OCI-LY1 (cell line): ENCODE measurements around the gene ATP5F1C.

Experiments
- H2AFZ ChIP-seq: fragments of 200-600 bp; sonication (generic), shearing (Covaris generic); 2 replicates; pipeline ENCODE4 v1.6.0; 2014; ENCODE audit warnings: antibody characterized with exemption, mild to moderate bottlenecking, low read length
- H3F3A ChIP-seq: fragments of 200-600 bp; sonication (generic), shearing (Covaris generic); 2 replicates; pipeline ENCODE4 v1.6.0; 2014; ENCODE audit warnings: mild to moderate bottlenecking, antibody characterized with exemption, low read length, moderate library complexity; ENCODE audit not compliant: insufficient read depth
- H3K27ac ChIP-seq: fragments of 200-600 bp; sonication (generic); 2 replicates; pipeline ENCODE4 v1.5.1; 2014; ENCODE audit warnings: low read length, mixed run types, mild to moderate bottlenecking, low read depth; ENCODE audit not compliant: poor library complexity, severe bottlenecking
- H3K27me3 ChIP-seq: fragments of 200-600 bp; sonication (generic); 2 replicates; pipeline ENCODE4 v1.6.0; 2014; ENCODE audit warnings: antibody characterized with exemption, mild to moderate bottlenecking, low read length, moderate library complexity; ENCODE audit not compliant: insufficient read depth
- H3K36me3 ChIP-seq: fragments of 200-600 bp; sonication (generic); 2 replicates; pipeline ENCODE4 v1.6.1; 2014; ENCODE audit warnings: mild to moderate bottlenecking, antibody characterized with exemption, low read length, moderate library complexity, mixed read lengths; ENCODE audit not compliant: insufficient read depth
- H3K4me1 ChIP-seq: fragments of 200-600 bp; sonication (generic); 2 replicates; pipeline ENCODE4 v1.5.1; 2014; ENCODE audit warnings: mild to moderate bottlenecking, low read length, moderate library complexity; ENCODE audit not compliant: insufficient read depth, severe bottlenecking
- H3K4me2 ChIP-seq: fragments of 200-600 bp; sonication (generic), shearing (Covaris generic); 2 replicates; pipeline ENCODE4 v1.6.1; 2014; ENCODE audit warnings: low read length
- H3K4me3 ChIP-seq: fragments of 200-600 bp; sonication (generic); 2 replicates; pipeline ENCODE4 v1.5.1; 2014; ENCODE audit warnings: low read length, low read depth, mild to moderate bottlenecking, mixed read lengths; ENCODE audit not compliant: poor library complexity, severe bottlenecking
- H3K79me2 ChIP-seq: fragments of 200-600 bp; shearing (Covaris generic); 2 replicates; pipeline ENCODE4 v1.6.1; 2016; ENCODE audit warnings: mixed run types, low read length, mixed read lengths; ENCODE audit not compliant: insufficient read depth
- H3K9ac ChIP-seq: fragments of 200-600 bp; sonication (generic), shearing (Covaris generic); 2 replicates; pipeline ENCODE4 v1.6.1; 2014; ENCODE audit warnings: mild to moderate bottlenecking, low read length, mixed read lengths
- H3K9me2 ChIP-seq: fragments of 200-600 bp; sonication (generic), shearing (Covaris generic); 2 replicates; pipeline ENCODE4 v1.6.1; 2014; ENCODE audit warnings: low read depth, mild to moderate bottlenecking, low read length, mixed read lengths
- H3K9me3 ChIP-seq: fragments of 200-600 bp; shearing (Covaris generic); 2 replicates; pipeline ENCODE4 v1.6.1; 2014; ENCODE audit warnings: low read length, mixed read lengths
- H4K20me1 ChIP-seq: fragments of 200-600 bp; sonication (generic), shearing (Covaris generic); 2 replicates; pipeline ENCODE4 v1.6.0; 2016; ENCODE audit warnings: mild to moderate bottlenecking, low read length; ENCODE audit not compliant: insufficient read depth
- EZH2 ChIP-seq: fragments of 200-600 bp; sonication (generic), shearing (Covaris generic); IDR thresholded peaks from 2 replicates; pipeline ENCODE4 v1.8.0; 2017; ENCODE audit warnings: borderline replicate concordance, mixed run types, mild to moderate bottlenecking, antibody characterized with exemption, low read length, moderate library complexity, mixed read lengths
- TF ChIP-seq, protein P1 (sequence below): fragments of 200-600 bp; sonication (generic), shearing (Covaris generic); IDR thresholded peaks from 2 replicates; pipeline ENCODE4 v1.5.1; 2017; ENCODE audit warnings: mild to moderate bottlenecking, antibody characterized with exemption, low read length, moderate library complexity, mixed read lengths

The ATP5F1C gene

DNA sequence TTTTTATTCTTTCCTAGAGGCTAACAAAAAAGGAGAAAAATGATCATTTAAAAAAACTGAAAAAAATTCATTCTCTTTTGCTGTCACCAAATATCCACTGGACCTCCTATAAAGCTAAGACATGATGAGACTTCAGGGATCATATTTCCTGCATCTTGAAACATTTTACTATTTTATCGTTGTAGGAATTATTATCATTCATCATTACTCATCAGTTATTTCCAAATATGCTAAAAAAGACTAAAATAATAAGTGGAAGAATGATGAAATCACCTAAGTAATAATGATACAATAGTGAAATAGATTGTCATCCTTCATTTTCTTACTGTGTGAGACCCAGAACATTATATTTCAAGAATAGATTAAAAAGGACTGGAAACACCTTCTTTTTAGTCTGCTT is 58.6 kb downstream of the ATP5F1C start:
- Histone ChIP-seq H3F3A (no peaks in the 10 kb centered on the region), H4K20me1 (no peaks in the 10 kb centered on the region), H3K9ac (no peak overlapping the region), H3K9me3 (no peaks in the 10 kb centered on the region), H3K4me3 (no peak overlapping the region), H3K4me2 (no peak overlapping the region), H3K4me1 (no peaks in the 10 kb centered on the region), H3K9me2 (no peaks in the 10 kb centered on the region), H3K27me3 (no peaks in the 10 kb centered on the region), H2AFZ (no peak overlapping the region), H3K36me3 (no peaks in the 10 kb centered on the region; the same call in 1 of the 2 replicates), H3K27ac (no peak overlapping the region), H3K79me2 (0 out of 2 replicates have a peak, but pooled peaks cover 15% of the 10 kb centered on the region)
- TF ChIP-seq, protein P1, sequence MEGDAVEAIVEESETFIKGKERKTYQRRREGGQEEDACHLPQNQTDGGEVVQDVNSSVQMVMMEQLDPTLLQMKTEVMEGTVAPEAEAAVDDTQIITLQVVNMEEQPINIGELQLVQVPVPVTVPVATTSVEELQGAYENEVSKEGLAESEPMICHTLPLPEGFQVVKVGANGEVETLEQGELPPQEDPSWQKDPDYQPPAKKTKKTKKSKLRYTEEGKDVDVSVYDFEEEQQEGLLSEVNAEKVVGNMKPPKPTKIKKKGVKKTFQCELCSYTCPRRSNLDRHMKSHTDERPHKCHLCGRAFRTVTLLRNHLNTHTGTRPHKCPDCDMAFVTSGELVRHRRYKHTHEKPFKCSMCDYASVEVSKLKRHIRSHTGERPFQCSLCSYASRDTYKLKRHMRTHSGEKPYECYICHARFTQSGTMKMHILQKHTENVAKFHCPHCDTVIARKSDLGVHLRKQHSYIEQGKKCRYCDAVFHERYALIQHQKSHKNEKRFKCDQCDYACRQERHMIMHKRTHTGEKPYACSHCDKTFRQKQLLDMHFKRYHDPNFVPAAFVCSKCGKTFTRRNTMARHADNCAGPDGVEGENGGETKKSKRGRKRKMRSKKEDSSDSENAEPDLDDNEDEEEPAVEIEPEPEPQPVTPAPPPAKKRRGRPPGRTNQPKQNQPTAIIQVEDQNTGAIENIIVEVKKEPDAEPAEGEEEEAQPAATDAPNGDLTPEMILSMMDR: no peak
- TF ChIP-seq EZH2: no peak

DNA sequence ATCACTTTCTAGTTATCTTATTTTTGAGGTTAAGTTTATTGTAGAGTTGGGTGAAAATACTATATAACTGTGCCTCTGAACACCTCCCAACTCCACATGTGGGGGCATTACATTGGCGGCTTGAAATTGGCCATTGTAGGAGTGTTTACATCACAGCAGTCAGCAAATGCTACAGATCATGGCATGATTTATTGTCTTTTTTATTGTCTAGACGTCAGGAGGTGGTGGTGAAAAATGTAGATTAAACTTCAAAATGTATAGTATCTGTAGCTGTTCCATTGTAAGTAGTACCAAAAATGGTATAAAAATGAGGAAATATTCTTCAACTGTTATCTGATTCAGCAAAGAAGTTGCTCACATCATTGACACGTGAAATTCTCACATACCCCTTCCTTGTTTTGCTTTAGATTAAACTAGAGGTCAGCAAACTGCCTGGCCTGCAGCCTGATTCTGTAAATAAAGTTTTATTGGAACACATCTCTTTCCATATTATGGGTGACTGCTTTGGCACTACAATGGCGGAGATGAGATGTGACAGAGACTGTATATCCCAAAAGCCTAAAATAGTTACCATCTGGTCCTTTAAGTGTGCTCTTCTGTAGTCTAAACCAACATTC is 65.4 kb downstream of the ATP5F1C start:
- no peaks in the 10 kb centered on the region for H3K27me3 ChIP-seq

DNA sequence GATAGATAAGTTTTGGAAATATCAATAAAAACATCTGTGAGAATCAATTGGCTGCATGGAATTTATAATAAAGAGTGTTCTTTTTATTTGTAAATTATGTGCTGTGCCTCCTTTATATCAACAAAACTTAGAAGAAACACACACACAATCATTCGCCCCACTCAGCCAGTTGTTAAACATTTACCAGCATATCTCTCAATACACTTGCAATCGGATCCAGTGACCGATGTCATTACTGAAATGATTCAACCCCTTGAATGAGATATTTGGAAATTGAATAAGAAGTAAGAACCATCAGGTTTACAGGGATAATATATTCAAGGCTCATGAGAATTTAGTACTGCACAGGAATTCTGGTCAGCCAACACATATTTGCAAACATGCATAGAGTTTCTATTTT is 65.9 kb downstream of the ATP5F1C start:
- H3K9me3 ChIP-seq: no peaks in the 10 kb centered on the region
- H3K36me3 ChIP-seq: no peaks in the 10 kb centered on the region
- no peak overlapping the region for H3K4me2 ChIP-seq
- H3F3A ChIP-seq: no peaks in the 10 kb centered on the region
- H3K4me3 ChIP-seq: no peak overlapping the region
- H3K27me3 ChIP-seq: no peaks in the 10 kb centered on the region
- no peak overlapping the region for H2AFZ ChIP-seq
- no peak overlapping the region for H3K27ac ChIP-seq
- no peak overlapping the region for H3K9ac ChIP-seq
- TF ChIP-seq, protein P1: no peak
- TF ChIP-seq EZH2: no peak
- no peaks in the 10 kb centered on the region for H4K20me1 ChIP-seq
- H3K9me2 ChIP-seq: no peaks in the 10 kb centered on the region
- no peaks in the 10 kb centered on the region for H3K4me1 ChIP-seq
- H3K79me2 ChIP-seq: 0 out of 2 replicates have a peak, but pooled peaks cover 3% of the 10 kb centered on the region

More for the DNA sequence above, 65.4 kb downstream of the ATP5F1C start:
- TF ChIP-seq, protein P1: no peak
- TF ChIP-seq EZH2: no peak
- no peaks in the 10 kb centered on the region for H3K36me3 ChIP-seq
- no peaks in the 10 kb centered on the region for H3K9me3 ChIP-seq
- no peaks in the 10 kb centered on the region for H3K9me2 ChIP-seq
- H3K79me2 ChIP-seq: 0 out of 2 replicates have a peak, but pooled peaks cover 3% of the 10 kb centered on the region
- H3K4me2 ChIP-seq: no peak overlapping the region
- H2AFZ ChIP-seq: no peak overlapping the region
- no peak overlapping the region for H3K4me3 ChIP-seq
- H4K20me1 ChIP-seq: no peaks in the 10 kb centered on the region
- H3K4me1 ChIP-seq: no peaks in the 10 kb centered on the region
- no peak overlapping the region for H3K9ac ChIP-seq
- H3K27ac ChIP-seq: no peak overlapping the region
- no peaks in the 10 kb centered on the region for H3F3A ChIP-seq
